Cardiac muscle cell (in vitro differentiated cells and primary cell): ENCODE results near the gene EVA1C. TPM values are rescaled to one million over a fixed set of nuclear protein-coding genes. Genes with fewer than 3 reads are reported as not detected.
"Not testable (repeated sequence)": the region's sequence is repeated elsewhere in the genome, so short reads cannot be mapped to it uniquely, and the experiment has no call there.

Source experiments
- DNase-seq, 2 donors: peaks; one replicate each; pipeline versions ENCODE4 v3.0.0 to v3.0.0-alpha.2; 2010 to 2017; ENCODE audit warnings: low read depth in 1 of 2, low spot score in 1 of 2
- H3K27ac ChIP-seq: fragments of 200-600 bp; sonication (generic); 2 replicates; pipeline ENCODE4 v1.5.1; 2016
- H3K27me3 ChIP-seq: fragments of 200-600 bp; sonication (generic); 2 replicates; pipeline ENCODE4 v1.6.0; 2016; ENCODE audit warnings: control low read depth
- H3K36me3 ChIP-seq: fragments of 200-600 bp; sonication (generic); 2 replicates; pipeline ENCODE4 v1.5.1; 2016; ENCODE audit warnings: control low read depth
- H3K4me1 ChIP-seq: fragments of 200-600 bp; sonication (generic); 2 replicates; pipeline ENCODE4 v1.8.1; 2017; ENCODE audit warnings: low read depth, mild to moderate bottlenecking, mixed run types
- H3K4me3 ChIP-seq: fragments of 200-600 bp; sonication (generic); 2 replicates; pipeline ENCODE4 v1.5.1; 2016; ENCODE audit warnings: mild to moderate bottlenecking
- H3K9me3 ChIP-seq: fragments of 200-600 bp; sonication (generic); 2 replicates; pipeline ENCODE4 v1.5.1; 2017; ENCODE audit warnings: low read depth, mild to moderate bottlenecking, control low read depth
- CTCF ChIP-seq: IDR thresholded peaks from 2 replicates; pipeline ENCODE4 v1.5.1; 2012; ENCODE audit warnings: low read depth, mild to moderate bottlenecking, low read length
- polyA plus RNA-seq: library from polyadenylated mRNA; unstranded; fragments of >200 nt; fragmentation: Nextera tagmentation; extraction: Ambion mirVana; gene quantifications from 2 replicates; pipeline ENCODE4 v1.2.1, GENCODE V29; 2016
- total RNA-seq: library from RNA; depleted of rRNA; stranded (reverse); fragments of >200 nt; gene quantifications from 2 replicates; pipeline ENCODE4 v1.2.3, GENCODE V29; 2016

Gene EVA1C
- total and polyA plus RNA-seq, 2 experiments from 2014 or later, result 0.51 TPM; not detected in 1

- no peaks in the 10 kb centered on the region for H3K36me3 ChIP-seq
- H3K27ac ChIP-seq, result no peak overlapping the region
- peak in 1 of 2 donors; percentile 70 for DNase-seq
- no peaks in the 10 kb centered on the region for H3K27me3 ChIP-seq
- TF ChIP-seq CTCF, result no peak
- no peak overlapping the region for H3K4me3 ChIP-seq
- peaks cover 14% of the 10 kb centered on the region for H3K4me1 ChIP-seq
- no peaks in the 10 kb centered on the region for H3K9me3 ChIP-seq
Observed at GRCh38 chr21:32494934-32495709, 82.6 kb downstream of the EVA1C start.

DNA sequence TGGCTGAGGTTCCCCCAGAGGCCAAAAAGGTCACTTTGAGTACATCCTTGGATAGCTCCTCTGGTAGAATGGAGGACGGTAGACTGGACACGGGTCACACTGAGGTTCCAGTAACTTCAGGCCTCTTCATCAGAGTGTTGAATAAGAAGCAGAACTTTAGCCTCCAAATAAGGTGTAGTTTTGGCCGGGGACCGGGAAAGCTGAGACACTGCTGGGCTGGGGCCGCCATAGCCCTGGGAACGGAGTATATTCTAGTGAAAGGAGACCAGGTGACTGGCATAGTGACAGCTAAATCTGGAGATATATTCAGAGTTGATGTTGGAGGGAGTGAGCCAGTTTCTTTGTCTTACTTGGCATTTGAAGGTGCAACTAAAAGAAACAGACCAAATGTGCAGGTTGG, 84.1 kb downstream of the EVA1C start:
- no peaks in the 10 kb centered on the region for H3K36me3 ChIP-seq
- no peaks in the 10 kb centered on the region for H3K9me3 ChIP-seq
- H3K4me3 ChIP-seq, result no peak overlapping the region
- H3K27ac ChIP-seq, result no peak overlapping the region
- no peak for DNase-seq
- TF ChIP-seq CTCF, result no peak
- H3K4me1 ChIP-seq, result peaks cover 14% of the 10 kb centered on the region
- H3K27me3 ChIP-seq, result no peaks in the 10 kb centered on the region

- H3K27ac ChIP-seq, result peak overlapping the region; percentile 42
- TF ChIP-seq CTCF, result peak; percentile 7
Observed at GRCh38 chr21:32499249-32500055, 86.9 kb downstream of the EVA1C start.

DNA sequence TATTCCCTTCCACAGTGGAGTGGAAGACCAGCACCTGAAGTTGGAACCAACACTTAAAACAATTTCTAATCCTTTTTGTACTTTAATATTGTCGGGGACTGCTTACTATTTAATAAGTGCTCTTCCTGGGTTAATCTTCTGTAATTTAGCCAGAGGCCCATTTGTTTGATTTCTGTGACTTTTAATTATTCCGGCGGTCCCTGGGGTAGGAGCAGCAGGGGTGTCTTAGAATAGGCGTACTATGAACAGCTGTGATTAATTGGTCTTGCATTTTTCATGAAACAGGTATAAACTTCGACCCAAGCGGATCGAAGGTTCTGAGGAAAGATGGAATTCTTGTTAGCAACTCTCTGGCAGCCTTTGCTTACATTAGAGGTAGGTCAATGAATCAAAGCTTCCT, 91.1 kb downstream of the EVA1C start:
- not testable (repeated sequence) for H3K27me3 ChIP-seq, H3K36me3 ChIP-seq, H3K27ac ChIP-seq, H3K4me3 ChIP-seq, H3K9me3 ChIP-seq, DNase-seq
- peaks cover 11% of the 10 kb centered on the region for H3K4me1 ChIP-seq

More at GRCh38 chr21:32499249-32500055, 86.9 kb downstream of the EVA1C start:
- Histone ChIP-seq H3K27me3 (no peaks in the 10 kb centered on the region), H3K36me3 (no peaks in the 10 kb centered on the region), H3K4me1 (peaks cover 8% of the 10 kb centered on the region), H3K4me3 (no peak overlapping the region), H3K9me3 (no peaks in the 10 kb centered on the region)
- DNase-seq, result peak; percentile 46 to 66

- not testable (repeated sequence) for H3K4me3 ChIP-seq, H3K36me3 ChIP-seq, H3K9me3 ChIP-seq, H3K27me3 ChIP-seq, H3K27ac ChIP-seq
- H3K4me1 ChIP-seq, result peaks cover 10% of the 10 kb centered on the region
- DNase-seq, result peak in 1 of 2 donors; percentile 28
Observed at GRCh38 chr21:32505767-32506166, 93.3 kb downstream of the EVA1C start.

- not testable (repeated sequence) for DNase-seq, H3K9me3 ChIP-seq, H3K4me3 ChIP-seq, H3K27ac ChIP-seq, H3K27me3 ChIP-seq, H3K36me3 ChIP-seq
- H3K4me1 ChIP-seq, result peaks cover 10% of the 10 kb centered on the region
Observed at GRCh38 chr21:32506411-32506965, 94.0 kb downstream of the EVA1C start.
